HepG2 (cell line): Measurements from ENCODE around the gene GBP7. TPM values are rescaled to one million over a fixed set of nuclear protein-coding genes. Genes with fewer than 3 reads are reported as not detected.

Experiments
- ATAC-seq: fragments of 200-7000 bp; cut with Tn5 transposase; 3 replicates; pipeline ENCODE4 v1.9.1; 2020; ENCODE audit warnings: mild to moderate bottlenecking, moderate library complexity
- BruUV-seq: library from RNA; stranded (reverse); fragments of 400-500 nt; replicated peaks from 2 replicates; lab custom pipeline; 2021; lab: Mats Ljungman, UMichigan
- CTCF ChIA-PET: fragments of 300-600 bp; formaldehyde crosslinking; extraction: SDS; loops from one replicate; lab custom pipeline; 2021; ENCODE audit warnings: low total read pairs, inconsistent platforms, low intra/inter-chr PET ratio; lab: Yijun Ruan, JAX
- POLR2A ChIA-PET: fragments of 350-600 bp; sonication (Branson Sonifier 250); formaldehyde crosslinking; loops from one replicate; lab custom pipeline; 2020; ENCODE audit warnings: antibody characterized with exemption, inconsistent platforms; lab: Yijun Ruan, JAX
- DNase-seq: peaks from one replicate; pipeline ENCODE4 v3.0.0-alpha.2; 2015; ENCODE audit warnings: low spot score
- FAIRE-seq: peaks from 3 replicates; lab custom pipeline; 2011; peaks lifted over from hg19 to GRCh38; lab: Jason Lieb, UNC
- H2AFZ ChIP-seq: one replicate; pipeline ENCODE4 v1.6.1; 2011; ENCODE audit warnings: low read length, inconsistent platforms
- H3K27ac ChIP-seq: fragments of 300-600 bp; 3 replicates; pipeline ENCODE4 v1.8.0; 2011; ENCODE audit warnings: mixed run types, mild to moderate bottlenecking, mixed read lengths, low read length, inconsistent platforms; ENCODE audit not compliant: insufficient read depth; ENCODE audit errors: extremely low read length
- H3K27me3 ChIP-seq, 2 experiments: fragments of 200-600 bp in 1 of 2; 2 replicates in 1 of 2; 3 replicates in 1 of 2; pipeline versions ENCODE4 v1.6.0 to v1.8.0; 2011; ENCODE audit warnings: low read length in 2 of 2, mild to moderate bottlenecking in 2 of 2, moderate library complexity in 2 of 2, inconsistent platforms in 1 of 2; ENCODE audit not compliant: insufficient read depth in 2 of 2, control insufficient read depth in 1 of 2
- H3K36me3 ChIP-seq, 2 experiments: fragments of 200-600 bp in 1 of 2; replicated peaks in 1 of 2; 2 replicates in 1 of 2; 3 replicates in 1 of 2; pipeline versions ENCODE4 v1.5.1 to v1.8.0; 2011; ENCODE audit warnings: low read length in 2 of 2, inconsistent platforms in 1 of 2; ENCODE audit not compliant: insufficient read depth in 2 of 2, control insufficient read depth in 1 of 2
- H3K4me1 ChIP-seq: 2 replicates; pipeline ENCODE4 v1.5.1; 2012; ENCODE audit warnings: low read length, inconsistent platforms; ENCODE audit not compliant: insufficient read depth
- H3K4me2 ChIP-seq: 2 replicates; pipeline ENCODE4 v1.6.0; 2011; ENCODE audit warnings: low read depth, low read length, inconsistent platforms
- H3K4me3 ChIP-seq, 3 experiments: fragments of 200-600 bp in 1 of 3; sonication (generic), shearing (Covaris generic) in 1 of 3; replicated peaks in 1 of 3; 2 replicates each; pipeline ENCODE4 v1.5.1; 2011 to 2016; ENCODE audit warnings: low read length in 3 of 3, inconsistent platforms in 2 of 3, low read depth in 2 of 3, mild to moderate bottlenecking in 2 of 3, control low read depth in 1 of 3, mixed read lengths in 1 of 3; ENCODE audit not compliant: insufficient read depth in 1 of 3
- H3K79me2 ChIP-seq: one replicate; pipeline ENCODE4 v1.6.1; 2011; ENCODE audit warnings: low read length, inconsistent platforms; ENCODE audit not compliant: insufficient read depth
- H3K9ac ChIP-seq: 2 replicates; pipeline ENCODE4 v1.6.0; 2011; ENCODE audit warnings: mild to moderate bottlenecking, low read depth, low read length, inconsistent platforms; ENCODE audit not compliant: insufficient read depth
- H3K9me3 ChIP-seq: 2 replicates; pipeline ENCODE4 v1.5.1; 2012; ENCODE audit warnings: mild to moderate bottlenecking, low read length
- H4K20me1 ChIP-seq: 2 replicates; pipeline ENCODE4 v1.6.0; 2011; ENCODE audit warnings: inconsistent platforms, mild to moderate bottlenecking, low read length, moderate library complexity; ENCODE audit not compliant: insufficient read depth
- FLYWCH1 ChIP-seq: sonication (generic); formaldehyde crosslinking; IDR thresholded peaks from 2 replicates; pipeline ENCODE4 v1.8.1; 2023; ENCODE audit warnings: mild to moderate bottlenecking, missing genetic modification reagents
- HNRNPK ChIP-seq: fragments of 200-400 bp; formaldehyde crosslinking; IDR thresholded peaks from 2 replicates; pipeline ENCODE4 v1.6.1; 2018; ENCODE audit warnings: low read length, low read depth, moderate library complexity, mild to moderate bottlenecking; ENCODE audit not compliant: poor library complexity, severe bottlenecking
- HOXA7 ChIP-seq: sonication (generic); formaldehyde crosslinking; IDR thresholded peaks from 2 replicates; pipeline ENCODE4 v1.8.1; 2022; ENCODE audit warnings: mild to moderate bottlenecking, missing genetic modification reagents, moderate library complexity
- MED1 ChIP-seq: sonication (generic); formaldehyde crosslinking; IDR thresholded peaks from 2 replicates; pipeline ENCODE4 v1.4.0; 2020; ENCODE audit warnings: missing genetic modification reagents
- NFYC ChIP-seq: IDR thresholded peaks from 2 replicates; pipeline ENCODE4 v1.6.1; 2016; ENCODE audit warnings: missing genetic modification reagents, missing compliant biosample characterization
- NR2F1 ChIP-seq, 2 experiments: fragments of 450-650 bp in 1 of 2; formaldehyde crosslinking in 1 of 2; IDR thresholded peaks; 2 replicates each; pipeline versions ENCODE4 v1.5.0 to v1.6.1; 2016 to 2020; ENCODE audit warnings: mild to moderate bottlenecking in 1 of 2, missing compliant biosample characterization in 1 of 2, missing genetic modification reagents in 1 of 2, moderate library complexity in 1 of 2
- PAWR ChIP-seq: sonication (generic); formaldehyde crosslinking; IDR thresholded peaks from 2 replicates; pipeline ENCODE4 v1.4.0; 2020; ENCODE audit warnings: missing genetic modification reagents, mild to moderate bottlenecking, borderline replicate concordance
- PCBP1 ChIP-seq: fragments of 200-400 bp; formaldehyde crosslinking; IDR thresholded peaks from 2 replicates; pipeline ENCODE4 v1.6.1; 2017; ENCODE audit warnings: mild to moderate bottlenecking, low read depth, low read length, borderline replicate concordance
- RARA ChIP-seq: IDR thresholded peaks from 2 replicates; pipeline ENCODE4 v1.6.1; 2016; ENCODE audit warnings: missing genetic modification reagents, missing compliant biosample characterization
- SRF ChIP-seq: IDR thresholded peaks from 2 replicates; pipeline ENCODE4 v1.6.1; 2011; ENCODE audit warnings: mild to moderate bottlenecking, low read depth, low read length, moderate library complexity
- ZBTB8A ChIP-seq: sonication (generic); formaldehyde crosslinking; IDR thresholded peaks from 2 replicates; pipeline ENCODE4 v1.4.0; 2020; ENCODE audit warnings: mild to moderate bottlenecking, low read depth, missing genetic modification reagents, borderline replicate concordance
- ZNF512B ChIP-seq: sonication (generic); formaldehyde crosslinking; IDR thresholded peaks from 2 replicates; pipeline ENCODE4 v1.5.1; 2020; ENCODE audit warnings: missing genetic modification reagents, mild to moderate bottlenecking, borderline replicate concordance
- ZNF562 ChIP-seq: sonication (generic); formaldehyde crosslinking; IDR thresholded peaks from 2 replicates; pipeline ENCODE4 v1.8.0; 2022; ENCODE audit warnings: missing genetic modification reagents, borderline replicate concordance
- ZNF563 ChIP-seq: sonication (generic); formaldehyde crosslinking; IDR thresholded peaks from 2 replicates; pipeline ENCODE4 v1.8.0; 2022; ENCODE audit warnings: mild to moderate bottlenecking, moderate library complexity, missing genetic modification reagents
- WGBS: methylation state at CpG from one replicate; pipeline ENCODE4 v1.1.6; 2017; ENCODE audit warnings: low lambda C conversion rate; 5-methylcytosine and 5-hydroxymethylcytosine counted together
- in situ Hi-C: cut with HindIII; loops from 2 replicates; pipeline ENCODE4 v1.10.0; 2017; ENCODE audit warnings: low pct_unique_long_range_greater_than_20kb; ENCODE audit not compliant: extremely low pct_ligation_motif_present
- intact Hi-C: fragments of 100-400 bp; cut with micrococcal nuclease; formaldehyde crosslinking; loops from one replicate; pipeline ENCODE4 v1.10.0; 2022; ENCODE audit not compliant: unreplicated experiment
- polyA plus RNA-seq, 8 experiments: library from polyadenylated mRNA; depleted of rRNA in 3 of 8; stranded (reverse) in 7 of 8; unstranded in 1 of 8; fragments of >200 nt; fragmentation: Illumina TruSeq in 4 of 8; extraction: Trizol in 4 of 8; gene quantifications; 2 replicates each; pipeline versions ENCODE4 v1.2.1 to v1.2.3, GENCODE V29; 2011 to 2016; ENCODE audit warnings: low read depth in 4 of 8, missing spikeins in 1 of 8, mixed read lengths in 1 of 8; ENCODE audit not compliant: insufficient read depth in 1 of 8
- total RNA-seq, 5 experiments: library from RNA; depleted of rRNA; stranded (reverse); fragments of >200 nt; fragmentation: Illumina TruSeq; extraction: Trizol; gene quantifications; 2 replicates each; pipeline ENCODE4 v1.2.3, GENCODE V29; 2016; ENCODE audit warnings: low read depth in 1 of 5
- TF ChIP-seq, protein P1 (sequence below): IDR thresholded peaks from 2 replicates; pipeline ENCODE4 v1.6.1; 2016; ENCODE audit warnings: missing biosample characterization, missing genetic modification reagents, low read depth
- TF ChIP-seq, protein P2 (sequence below): sonication (generic); formaldehyde crosslinking; IDR thresholded peaks from 2 replicates; pipeline ENCODE4 v1.4.0; 2020; ENCODE audit warnings: mild to moderate bottlenecking, low read depth, missing genetic modification reagents
- TF ChIP-seq, protein P3 (sequence below): IDR thresholded peaks from 2 replicates; pipeline ENCODE4 v1.6.1; 2016; ENCODE audit warnings: low read depth

GBP7 gene
- total and polyA plus RNA-seq, 2 of the 13 experiments (the other 11 are each of a cell fraction or from before 2014, with no cell fraction given), result not detected

GRCh38 chr1:89166705-89167104 is 9.1 kb downstream of the GBP7 start:
- ATAC-seq, result no peak
- Histone ChIP-seq H3K27ac (no peak overlapping the region), H3K27me3 (no peaks in the 10 kb centered on the region), H3K79me2 (no peaks in the 10 kb centered on the region), H3K9ac (no peak overlapping the region), H3K4me2 (no peak overlapping the region), H3K36me3 (no peaks in the 10 kb centered on the region), H4K20me1 (no peaks in the 10 kb centered on the region), H3K4me1 (no peaks in the 10 kb centered on the region), H3K9me3 (no peaks in the 10 kb centered on the region), H2AFZ (no peak overlapping the region), H3K4me3 (no peak overlapping the region)
- TF ChIP-seq, protein P1, sequence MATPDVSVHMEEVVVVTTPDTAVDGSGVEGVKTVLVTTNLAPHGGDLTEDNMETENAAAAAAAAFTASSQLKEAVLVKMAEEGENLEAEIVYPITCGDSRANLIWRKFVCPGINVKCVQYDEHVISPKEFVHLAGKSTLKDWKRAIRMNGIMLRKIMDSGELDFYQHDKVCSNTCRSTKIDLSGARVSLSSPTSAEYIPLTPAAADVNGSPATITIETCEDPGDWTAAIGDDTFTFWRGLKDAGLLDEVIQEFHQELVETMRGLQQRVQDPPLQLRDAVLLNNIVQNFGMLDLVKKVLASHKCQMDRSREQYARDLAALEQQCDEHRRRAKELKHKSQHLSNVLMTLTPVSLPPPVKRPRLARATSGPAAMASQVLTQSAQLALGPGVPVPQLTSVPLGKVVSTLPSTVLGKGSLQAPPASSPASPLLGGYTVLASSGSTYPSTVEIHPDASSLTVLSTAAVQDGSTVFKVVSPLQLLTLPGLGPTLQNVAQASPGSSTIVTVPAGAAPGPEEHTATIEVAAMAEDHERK (CRISPR knock-in tag), result no peak
- TF ChIP-seq PCBP1 (no peak), FLYWCH1 (CRISPR knock-in tag) (no peak), ZNF512B (CRISPR knock-in tag) (no peak), ZBTB8A (CRISPR knock-in tag) (no peak), MED1 (CRISPR knock-in tag) (no peak), HNRNPK (no peak), ZNF563 (CRISPR knock-in tag) (no peak), ZNF562 (CRISPR knock-in tag) (no peak), NFYC (CRISPR knock-in tag) (no peak), SRF (no peak), PAWR (CRISPR knock-in tag) (no peak), RARA (CRISPR knock-in tag) (no peak), NR2F1 (CRISPR knock-in tag; IDR thresholded peaks at IDR 0.05) (no peak), HOXA7 (no peak)
- TF ChIP-seq, protein P2, sequence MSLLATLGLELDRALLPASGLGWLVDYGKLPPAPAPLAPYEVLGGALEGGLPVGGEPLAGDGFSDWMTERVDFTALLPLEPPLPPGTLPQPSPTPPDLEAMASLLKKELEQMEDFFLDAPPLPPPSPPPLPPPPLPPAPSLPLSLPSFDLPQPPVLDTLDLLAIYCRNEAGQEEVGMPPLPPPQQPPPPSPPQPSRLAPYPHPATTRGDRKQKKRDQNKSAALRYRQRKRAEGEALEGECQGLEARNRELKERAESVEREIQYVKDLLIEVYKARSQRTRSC (CRISPR knock-in tag), result no peak
- TF ChIP-seq, protein P3, sequence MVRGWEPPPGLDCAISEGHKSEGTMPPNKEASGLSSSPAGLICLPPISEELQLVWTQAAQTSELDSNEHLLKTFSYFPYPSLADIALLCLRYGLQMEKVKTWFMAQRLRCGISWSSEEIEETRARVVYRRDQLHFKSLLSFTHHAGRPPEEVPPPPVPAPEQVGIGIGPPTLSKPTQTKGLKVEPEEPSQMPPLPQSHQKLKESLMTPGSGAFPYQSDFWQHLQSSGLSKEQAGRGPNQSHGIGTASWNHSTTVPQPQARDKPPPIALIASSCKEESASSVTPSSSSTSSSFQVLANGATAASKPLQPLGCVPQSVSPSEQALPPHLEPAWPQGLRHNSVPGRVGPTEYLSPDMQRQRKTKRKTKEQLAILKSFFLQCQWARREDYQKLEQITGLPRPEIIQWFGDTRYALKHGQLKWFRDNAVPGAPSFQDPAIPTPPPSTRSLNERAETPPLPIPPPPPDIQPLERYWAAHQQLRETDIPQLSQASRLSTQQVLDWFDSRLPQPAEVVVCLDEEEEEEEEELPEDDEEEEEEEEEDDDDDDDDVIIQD (CRISPR knock-in tag), result no peak
- DNase-seq, result no peak
- BruUV-seq, result no TSS peak
- ChIA-PET POLR2A (no interaction called here), CTCF (interaction anchor here (0.6 kb wide), 1 partner anchor 33 kb away, joined by 3 read pairs; no protein-coding TSS in a partner anchor)
- intact Hi-C loops (no loop called here), in situ Hi-C loops (no loop called here)
- no peak for FAIRE-seq
- WGBS, result 0% methylated on average over 1 of the region's 1 CpG
